ENCODE measurements around the gene INHBA. TPM values are rescaled to one million over a fixed set of nuclear protein-coding genes. Genes with fewer than 3 reads are reported as not detected.

INHBA gene
- total and polyA plus RNA-seq, 2 of the 4 experiments (the other 2 are of a cell fraction) = 60.2 to 112 TPM

GRCh38 chr7:41691286-41692190 lies 11.4 kb downstream of the INHBA start:
- CTCF ChIA-PET = no interaction called here
- Histone ChIP-seq H4K91ac (ENCODE audit: insufficient read depth, low read depth, low read length) (no peak overlapping the region), H3K14ac (replicated peaks; ENCODE audit: low read depth, low read length) (peak overlapping the region; percentile 33; the same call in 1 of the 2 replicates), H3K9me3 (ENCODE audit: control insufficient read depth, insufficient read depth, low read length) (no peaks in the 10 kb centered on the region), H3K27ac (ENCODE audit: insufficient read depth, low read length) (no peak overlapping the region), H2AK5ac (ENCODE audit: low read depth, low read length) (no peak overlapping the region), H2AFZ (replicated peaks; ENCODE audit: low read length, poor library complexity) (no peak overlapping the region), H2BK5ac (ENCODE audit: low read depth, low read length, poor library complexity, severe bottlenecking) (no peak overlapping the region), H4K20me1 (ENCODE audit: insufficient read depth, low read length) (peaks cover 94% of the 10 kb centered on the region), H3K36me3 (ENCODE audit: control insufficient read depth, insufficient read depth, low read length) (peaks cover 40% of the 10 kb centered on the region), H3K4me1 (ENCODE audit: control insufficient read depth, insufficient read depth, low read length) (peaks cover 30% of the 10 kb centered on the region), H2BK15ac (ENCODE audit: low read depth, low read length) (no peak overlapping the region), H2BK120ac (ENCODE audit: low read depth, low read length) (no peak overlapping the region), H2AK9ac (replicated peaks; ENCODE audit: low read depth, low read length, poor library complexity) (no peak overlapping the region), H4K8ac (ENCODE audit: low read depth in 2 of 2, low read length in 2 of 2) (peak overlapping the region in 1 of 2 experiments; percentile 56; a peak in 2 of 4 replicates), H3K4me3 (ENCODE audit: insufficient read depth, low read depth, low read length) (no peak overlapping the region), H3K4ac (ENCODE audit: low read depth, low read length) (peak overlapping the region; percentile 17), H3K18ac (ENCODE audit: low read depth, low read length) (no peak overlapping the region; the same call in 1 of the 2 replicates), H3K79me1 (ENCODE audit: low read depth in 1 of 2, low read length in 2 of 2) (peaks cover 10 to 74% of the 10 kb centered on the region in 2 experiments; a peak in 3 of 4 replicates), H2BK20ac (ENCODE audit: low read depth, low read length) (no peak overlapping the region), H3K27me3 (ENCODE audit: control insufficient read depth, insufficient read depth, low read length) (no peaks in the 10 kb centered on the region), H3K56ac (ENCODE audit: extremely low read depth, insufficient read depth, low read length) (no peak overlapping the region), H3K9ac (ENCODE audit: low read depth, low read length) (no peak overlapping the region), H3K9me1 (ENCODE audit: insufficient read depth, low read length) (peaks cover 29% of the 10 kb centered on the region), H4K5ac (ENCODE audit: low read depth, low read length) (no peak overlapping the region), H3K23ac (ENCODE audit: low read depth, low read length) (peak overlapping the region; percentile 5), H3K4me2 (ENCODE audit: low read depth, low read length) (peak overlapping the region; percentile 31; the same call in 1 of the 2 replicates)
- dilution Hi-C loops (cut with HindIII; ENCODE audit: low sequenced_read_pairs, unreplicated experiment) (no loop called here), intact Hi-C loops (cut with micrococcal nuclease) (loop anchor here (10.0 kb wide), 2 partner anchors 357 to 507 kb away; no protein-coding TSS in a partner anchor), in situ Hi-C loops (cut with MboI; ENCODE audit: low sequenced_read_pairs) (no loop called here)
- 57% methylated on average over 1 of the region's 3 CpGs; no CpG with 5 or more reads in 1 of the 2 experiments for WGBS, 2 experiments (ENCODE audit: extremely low coverage in 2 of 2, insufficient read length in 1 of 2)
- ATAC-seq (ENCODE audit: low read depth) (no peak), DNase-seq (peak; percentile 32)
- no peak for TF ChIP-seq RFX5 (IDR thresholded peaks at IDR 0.05; ENCODE audit: low read depth, low read length)
- TF ChIP-seq CHD1 (IDR thresholded peaks at IDR 0.05; ENCODE audit: low read depth, low read length) = no peak
- TF ChIP-seq MAZ (IDR thresholded peaks at IDR 0.05; ENCODE audit: borderline replicate concordance, low read depth, low read length) = no peak
- no peak for TF ChIP-seq NFE2L2 (IDR thresholded peaks at IDR 0.05; ENCODE audit: low read depth, low read length)
- TF ChIP-seq RAD21 (IDR thresholded peaks at IDR 0.05; ENCODE audit: low read length) = no peak
- TF ChIP-seq RCOR1 (IDR thresholded peaks at IDR 0.05; ENCODE audit: insufficient replicate concordance, low read length) = no peak
- peak; percentile 24; the same call in 1 of the 2 replicates for TF ChIP-seq POLR2A (IDR thresholded peaks at IDR 0.05; ENCODE audit: low read depth, low read length)
- BruUV-seq (replicated peaks) = no TSS peak
- POLR2A ChIA-PET (ENCODE audit: unreplicated experiment) = no interaction called here

Measured in IMR-90 (cell line).